ENCODE results near the gene NMNAT3.

Gene NMNAT3

GRCh38 chr3:139633511-139633910 is 44.3 kb downstream of the NMNAT3 start:
- H3K4me3 ChIP-seq (ENCODE audit: low read depth, low read length), result no peak overlapping the region
- TF ChIP-seq, protein P1, sequence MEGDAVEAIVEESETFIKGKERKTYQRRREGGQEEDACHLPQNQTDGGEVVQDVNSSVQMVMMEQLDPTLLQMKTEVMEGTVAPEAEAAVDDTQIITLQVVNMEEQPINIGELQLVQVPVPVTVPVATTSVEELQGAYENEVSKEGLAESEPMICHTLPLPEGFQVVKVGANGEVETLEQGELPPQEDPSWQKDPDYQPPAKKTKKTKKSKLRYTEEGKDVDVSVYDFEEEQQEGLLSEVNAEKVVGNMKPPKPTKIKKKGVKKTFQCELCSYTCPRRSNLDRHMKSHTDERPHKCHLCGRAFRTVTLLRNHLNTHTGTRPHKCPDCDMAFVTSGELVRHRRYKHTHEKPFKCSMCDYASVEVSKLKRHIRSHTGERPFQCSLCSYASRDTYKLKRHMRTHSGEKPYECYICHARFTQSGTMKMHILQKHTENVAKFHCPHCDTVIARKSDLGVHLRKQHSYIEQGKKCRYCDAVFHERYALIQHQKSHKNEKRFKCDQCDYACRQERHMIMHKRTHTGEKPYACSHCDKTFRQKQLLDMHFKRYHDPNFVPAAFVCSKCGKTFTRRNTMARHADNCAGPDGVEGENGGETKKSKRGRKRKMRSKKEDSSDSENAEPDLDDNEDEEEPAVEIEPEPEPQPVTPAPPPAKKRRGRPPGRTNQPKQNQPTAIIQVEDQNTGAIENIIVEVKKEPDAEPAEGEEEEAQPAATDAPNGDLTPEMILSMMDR (IDR thresholded peaks at IDR 0.05; ENCODE audit: insufficient read depth, low read depth, low read length, missing control alignments), result no peak
- DNase-seq (ENCODE audit: low read depth), result no peak

DNA sequence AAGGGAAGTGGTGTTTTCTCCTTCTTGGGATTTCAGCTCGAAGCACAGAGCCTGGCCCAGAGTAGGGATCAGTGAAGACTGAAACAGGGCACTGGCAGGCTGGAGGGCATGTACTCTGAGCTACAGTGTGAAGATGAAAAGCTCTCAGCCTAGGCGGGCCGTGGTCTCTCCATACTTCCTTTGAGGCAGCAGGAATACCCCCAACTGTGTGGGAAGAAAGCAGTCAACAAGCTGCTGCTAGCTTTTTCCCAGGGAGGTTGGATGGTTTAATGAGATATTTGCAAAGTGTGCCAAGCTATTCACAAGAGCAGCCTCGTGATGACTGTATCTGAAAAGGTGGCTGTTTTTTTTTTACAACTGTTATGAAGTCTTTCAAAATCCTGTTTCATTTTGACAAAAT is 47.2 kb downstream of the NMNAT3 start:
- TF ChIP-seq, protein P1 (IDR thresholded peaks at IDR 0.05; ENCODE audit: insufficient read depth, low read depth, low read length, missing control alignments), result no peak
- no peak overlapping the region for H3K4me3 ChIP-seq (ENCODE audit: low read depth, low read length)
- DNase-seq (ENCODE audit: low read depth), result no peak

- TF ChIP-seq, protein P1 (IDR thresholded peaks at IDR 0.05; ENCODE audit: insufficient read depth, low read depth, low read length, missing control alignments), result peak; percentile 43
- no peak overlapping the region for H3K4me3 ChIP-seq (ENCODE audit: low read depth, low read length)
- DNase-seq (ENCODE audit: low read depth), result peak; percentile 56
Measured at GRCh38 chr3:139629033-139629432, 48.7 kb downstream of the NMNAT3 start.

GRCh38 chr3:139627759-139628158 is 50.0 kb downstream of the NMNAT3 start:
- H3K4me3 ChIP-seq (ENCODE audit: low read depth, low read length), result no peak overlapping the region
- TF ChIP-seq, protein P1 (IDR thresholded peaks at IDR 0.05; ENCODE audit: insufficient read depth, low read depth, low read length, missing control alignments), result no peak
- DNase-seq (ENCODE audit: low read depth), result no peak

GRCh38 chr3:139620438-139620837 is 57.3 kb downstream of the NMNAT3 start:
- TF ChIP-seq, protein P1 (IDR thresholded peaks at IDR 0.05; ENCODE audit: insufficient read depth, low read depth, low read length, missing control alignments), result no peak
- H3K4me3 ChIP-seq (ENCODE audit: low read depth, low read length), result no peak overlapping the region
- no peak for DNase-seq (ENCODE audit: low read depth)

DNA sequence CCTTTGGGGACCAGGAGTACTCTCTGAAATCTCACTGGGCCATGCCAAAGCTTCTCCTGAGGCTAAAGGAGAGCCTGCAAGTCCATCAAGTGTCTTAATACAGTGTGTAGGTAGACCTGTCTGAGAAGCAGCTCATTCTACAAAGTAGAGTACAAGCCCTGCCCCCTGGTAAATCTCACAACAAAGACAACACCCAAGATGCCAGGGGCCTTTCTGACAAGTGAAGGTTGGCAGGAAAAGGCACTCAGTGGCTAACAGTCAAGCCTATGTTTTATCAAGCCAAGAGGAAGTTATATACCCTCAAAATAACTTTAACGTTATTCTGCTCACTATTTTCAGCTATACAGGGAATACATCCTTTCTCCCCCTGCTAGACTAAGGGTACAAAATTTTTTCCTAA is 58.3 kb downstream of the NMNAT3 start:
- no peak overlapping the region for H3K4me3 ChIP-seq (ENCODE audit: low read depth, low read length)
- DNase-seq (ENCODE audit: low read depth), result no peak
- TF ChIP-seq, protein P1 (IDR thresholded peaks at IDR 0.05; ENCODE audit: insufficient read depth, low read depth, low read length, missing control alignments), result no peak

- no peak overlapping the region for H3K4me3 ChIP-seq (ENCODE audit: low read depth, low read length)
- DNase-seq (ENCODE audit: low read depth), result no peak
- TF ChIP-seq, protein P1 (IDR thresholded peaks at IDR 0.05; ENCODE audit: insufficient read depth, low read depth, low read length, missing control alignments), result no peak
Measured at GRCh38 chr3:139617672-139618268, 60.0 kb downstream of the NMNAT3 start.
